Stimulated activated naive CD4-positive, alpha-beta T cell (primary cell): ENCODE data around the gene RNASE4.

Source experiments
- DNase-seq, 6 experiments: peaks; one replicate each; lab custom pipeline; 2025; lab: John Stamatoyannopoulos, UW

RNASE4 gene

DNA sequence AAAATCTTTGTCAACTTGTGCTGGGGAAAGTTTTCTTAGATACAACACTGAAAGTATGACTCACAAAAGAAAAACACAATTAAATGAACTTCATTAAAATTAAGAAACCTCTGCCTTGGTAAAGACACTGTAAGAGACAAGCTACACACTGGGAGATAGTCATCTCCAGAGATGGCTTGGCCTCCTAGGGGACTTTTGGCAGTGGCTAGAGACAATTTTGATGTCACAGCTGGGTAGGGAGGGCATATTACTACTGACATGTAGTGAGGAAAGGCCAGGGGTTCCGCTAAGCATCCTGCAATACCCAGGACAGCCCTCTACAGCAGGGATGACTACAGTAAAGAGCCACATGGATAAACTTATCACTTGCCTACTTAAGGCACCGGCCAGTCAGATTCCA is 8.7 kb upstream of the RNASE4 start:
- DNase-seq: no peak

DNA sequence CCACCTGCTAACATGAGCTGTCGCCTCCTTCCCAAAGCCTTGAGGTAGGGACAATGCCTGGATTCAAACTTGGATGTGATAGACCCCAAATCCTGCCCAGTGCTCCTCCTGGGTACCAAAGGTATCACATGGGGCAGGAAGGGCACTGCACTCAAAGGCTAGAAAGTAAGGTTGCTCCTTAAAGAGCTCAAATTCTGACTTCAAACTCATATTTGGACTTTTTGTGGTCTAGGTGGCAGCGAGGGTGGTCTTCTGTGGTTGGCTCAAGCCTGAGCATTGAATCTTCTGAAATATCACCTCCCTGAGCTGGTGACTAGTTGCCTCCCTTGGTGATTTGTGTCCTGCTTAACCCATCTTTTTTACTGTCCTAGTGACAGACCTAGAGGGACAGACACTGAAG is 8.3 kb upstream of the RNASE4 start:
- DNase-seq: no peak

DNA sequence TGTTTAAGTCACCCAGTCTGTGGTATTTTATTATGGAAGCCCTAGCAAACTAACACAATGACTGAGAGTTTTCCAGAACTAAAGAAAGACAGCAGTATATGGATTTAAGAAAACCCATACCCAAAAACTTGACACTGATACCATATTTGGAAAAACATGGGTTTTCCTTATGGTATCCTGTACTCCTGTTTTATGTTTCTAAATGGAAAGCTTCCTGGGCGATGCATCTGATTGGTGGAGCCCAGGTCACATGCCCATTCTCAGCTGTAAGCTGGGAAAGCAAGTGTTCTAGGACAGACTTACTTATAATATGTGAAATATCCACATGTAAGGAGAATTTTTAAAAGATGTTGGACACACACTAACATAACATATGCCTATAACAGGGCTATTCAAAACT is 4.5 kb upstream of the RNASE4 start:
- DNase-seq: peak in 1 of 6 experiments; percentile 7

DNA sequence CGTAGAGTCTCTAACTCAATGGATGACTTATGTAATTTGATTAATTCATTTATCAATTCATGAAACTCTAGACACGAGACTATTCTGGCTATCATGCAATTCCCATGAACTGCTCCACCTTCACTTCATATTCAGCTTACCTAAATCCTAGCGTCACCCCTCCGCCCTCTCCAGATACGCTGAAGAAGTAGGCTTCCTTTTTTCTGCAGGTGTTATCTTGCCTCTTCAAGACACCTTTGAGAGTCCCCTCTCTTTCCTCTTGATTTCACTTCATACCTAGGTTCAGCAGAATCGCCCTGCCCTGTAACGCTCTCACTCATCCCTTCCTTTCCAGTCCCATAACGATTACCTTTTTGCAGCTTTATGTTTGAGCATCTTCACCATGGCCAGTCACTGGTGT is 4.0 kb upstream of the RNASE4 start:
- no peak for DNase-seq

DNA sequence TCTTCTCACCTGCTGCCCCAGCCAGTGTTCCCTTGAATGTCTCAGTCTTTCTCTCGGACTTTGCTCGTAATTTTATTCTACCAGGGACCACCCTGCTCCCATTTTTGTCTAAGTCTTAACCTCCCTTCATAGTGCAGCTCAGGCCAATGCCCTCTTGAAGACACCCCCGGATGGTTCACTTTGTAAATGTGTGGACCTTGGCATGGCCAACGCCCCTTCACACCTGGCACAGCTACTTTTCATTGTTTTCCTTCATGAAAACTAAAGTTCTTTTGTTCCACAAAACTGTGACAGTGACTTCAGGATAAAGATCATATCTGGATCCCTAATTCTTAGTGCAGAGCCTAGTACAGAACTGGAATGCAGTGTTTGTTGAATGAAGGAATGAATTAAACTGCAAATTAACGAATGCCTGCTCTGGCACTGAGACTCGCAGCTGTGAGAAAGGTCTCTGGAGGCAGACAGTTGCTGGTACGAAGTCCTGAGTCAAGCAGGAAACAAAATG is 3.5 kb upstream of the RNASE4 start:
- DNase-seq: peak in 1 of 6 experiments; percentile 33

DNA sequence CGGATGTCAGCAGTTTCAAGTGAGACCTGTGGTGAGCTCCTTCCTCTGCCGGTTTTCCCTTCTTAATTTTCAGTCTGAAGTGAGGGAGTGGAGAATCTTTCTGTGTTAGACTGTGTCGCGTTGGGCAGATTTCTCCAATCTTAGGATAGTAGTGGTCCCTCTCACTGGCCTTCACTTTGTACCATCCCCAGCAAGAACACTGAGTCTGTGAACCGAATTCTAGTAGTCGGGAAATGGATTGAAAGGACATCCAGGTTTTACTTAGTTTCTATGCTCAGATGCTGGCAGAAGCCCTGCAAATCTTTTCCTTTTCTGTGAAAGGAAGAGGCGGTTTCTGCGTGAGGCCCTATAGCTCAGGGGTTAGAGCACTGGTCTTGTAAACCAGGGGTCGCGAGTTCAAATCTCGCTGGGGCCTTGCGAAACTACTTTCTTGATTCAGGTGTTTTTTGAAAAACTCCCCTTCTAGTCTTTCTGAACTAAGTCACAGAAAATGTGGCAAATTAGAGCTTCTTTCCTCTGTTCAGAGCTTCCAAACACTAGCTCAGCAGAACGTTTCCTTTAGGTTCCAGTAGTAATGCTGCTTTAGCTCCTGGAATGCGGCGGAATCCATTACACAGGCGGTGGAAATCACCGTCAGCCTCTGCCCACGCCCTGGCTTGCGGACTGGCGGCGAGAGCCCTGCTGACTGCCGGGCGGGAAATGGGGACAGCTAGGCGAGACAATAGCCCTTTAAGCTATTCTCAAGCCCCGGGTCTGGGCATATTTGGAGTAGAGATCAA is 2.8 kb upstream of the RNASE4 start:
- DNase-seq: peak; percentile 75 to 92 (median 83)

DNA sequence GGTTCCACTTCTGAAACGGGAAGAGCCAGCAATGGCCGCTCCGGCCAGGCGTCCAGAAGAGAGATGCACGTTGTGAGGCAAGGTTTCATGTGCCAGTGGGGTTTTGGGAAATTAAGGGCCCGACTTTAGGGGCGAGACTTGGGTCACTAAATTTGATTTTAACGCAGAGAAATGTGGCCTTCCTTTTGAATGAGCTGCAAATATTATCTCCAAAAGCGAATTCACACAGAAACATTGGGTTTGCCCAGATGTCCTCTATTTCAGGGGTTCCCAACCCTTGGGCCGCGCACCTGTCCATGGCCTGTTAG is 2.3 kb upstream of the RNASE4 start:
- peak in 1 of 6 experiments; percentile 46 for DNase-seq

DNA sequence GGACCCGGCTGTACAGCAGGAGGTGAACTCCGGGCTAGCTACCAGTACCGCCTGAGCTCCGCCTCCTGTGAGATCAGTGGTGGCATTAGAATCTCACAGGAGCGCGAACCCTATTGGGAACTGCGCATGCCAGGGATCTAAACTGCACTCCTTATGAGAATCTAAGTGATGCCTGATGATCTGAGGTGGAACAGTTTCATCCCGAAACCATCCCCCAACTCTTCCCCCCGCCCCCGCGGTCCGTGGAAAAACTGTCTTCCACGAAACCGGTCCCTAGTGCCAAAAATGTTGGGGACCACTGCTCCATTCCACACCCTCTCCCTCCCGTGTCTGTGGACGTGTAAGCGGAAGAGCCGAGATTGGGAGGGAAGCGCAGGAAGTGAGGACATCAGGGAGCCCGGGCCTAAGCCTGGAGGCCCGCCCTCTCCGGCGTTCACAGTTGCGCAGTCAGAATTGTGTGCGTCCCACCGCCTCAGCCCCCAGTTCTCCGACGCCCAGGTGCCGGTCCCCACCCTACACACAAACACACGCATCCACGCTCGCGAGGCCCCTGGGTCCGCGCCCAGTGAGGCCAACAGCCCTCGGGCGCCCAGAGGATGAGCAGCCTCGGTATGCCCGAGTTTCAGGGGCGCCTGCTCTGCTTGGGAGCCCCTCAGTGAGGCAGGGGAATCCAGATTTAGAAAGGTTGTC is 1.8 kb upstream of the RNASE4 start:
- DNase-seq: peak; percentile 71 to 91 (median 77)

DNA sequence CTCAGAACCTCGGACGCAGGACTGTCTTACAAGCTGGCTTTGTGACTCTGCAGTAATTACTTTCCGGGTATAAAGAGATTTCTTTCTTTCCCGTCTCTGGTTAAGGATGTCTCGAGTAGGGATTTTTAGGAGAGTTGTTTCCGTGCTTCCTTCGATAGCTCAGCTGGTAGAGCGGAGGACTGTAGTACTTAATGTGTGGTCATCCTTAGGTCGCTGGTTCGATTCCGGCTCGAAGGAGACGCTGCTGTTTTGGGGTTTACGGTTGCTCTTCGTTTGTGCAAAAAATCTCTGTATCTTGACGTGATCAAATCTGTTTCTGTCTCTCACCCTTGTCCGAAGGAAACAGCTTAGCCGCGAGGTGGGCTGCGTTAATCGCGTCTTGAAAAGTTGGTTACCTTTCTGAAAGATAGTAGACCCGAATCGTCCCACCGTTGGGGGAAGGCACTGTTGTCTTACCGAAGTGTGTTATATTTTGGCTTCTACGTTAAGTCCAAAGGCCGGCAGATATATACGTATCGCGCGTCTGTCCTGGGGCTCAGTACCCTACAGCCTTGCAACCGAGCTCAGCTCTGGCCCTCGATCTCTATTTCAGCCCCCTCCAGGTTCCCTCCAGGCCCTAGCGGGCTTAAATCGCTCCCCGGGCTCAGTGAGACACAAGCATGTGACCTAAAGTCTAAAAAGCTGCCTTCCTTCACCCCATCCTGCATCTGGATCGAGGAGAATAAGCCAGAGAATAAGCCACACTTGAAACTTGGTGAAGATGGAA is 1.1 kb upstream of the RNASE4 start:
- peak; percentile 58 to 91 (median 77) for DNase-seq

DNA sequence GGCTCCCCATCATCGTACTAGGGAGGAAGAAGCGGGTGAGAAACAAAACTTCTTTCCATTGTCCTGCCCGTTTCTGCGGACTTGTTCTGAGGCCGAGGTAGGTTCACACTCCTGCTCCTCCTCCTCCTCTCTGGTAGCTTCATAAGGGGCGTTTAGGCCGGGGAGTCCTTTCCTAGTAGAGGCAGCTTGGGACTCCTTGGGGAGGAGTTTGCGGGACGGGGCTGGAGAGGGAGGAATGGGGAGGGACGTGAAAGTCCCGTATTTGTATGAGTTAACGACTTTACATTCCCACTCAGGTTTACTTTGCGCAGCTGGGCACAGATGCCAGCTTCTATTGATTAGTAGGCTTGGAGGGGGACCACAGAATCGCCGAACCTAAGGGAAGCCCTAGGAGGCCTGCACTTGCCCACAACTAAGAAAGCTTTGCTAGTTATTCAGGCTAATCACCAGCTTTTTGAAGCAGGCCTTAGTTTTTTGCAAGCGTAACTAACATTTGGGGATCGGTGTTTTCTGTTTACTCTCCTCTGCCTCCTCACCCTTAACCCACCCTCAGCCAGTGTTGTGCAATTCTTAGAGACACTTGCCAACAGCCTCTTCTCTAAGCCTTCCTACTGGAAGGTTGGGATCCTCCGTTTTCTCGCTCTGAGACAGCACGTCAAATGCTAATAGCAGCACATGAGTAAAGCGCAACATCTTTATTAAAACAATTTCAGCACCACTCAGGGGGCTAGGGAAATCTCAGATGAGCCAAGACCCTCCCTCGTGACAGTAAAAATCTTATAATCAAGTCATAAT is 499 bp downstream of the RNASE4 start:
- DNase-seq: no peak

DNA sequence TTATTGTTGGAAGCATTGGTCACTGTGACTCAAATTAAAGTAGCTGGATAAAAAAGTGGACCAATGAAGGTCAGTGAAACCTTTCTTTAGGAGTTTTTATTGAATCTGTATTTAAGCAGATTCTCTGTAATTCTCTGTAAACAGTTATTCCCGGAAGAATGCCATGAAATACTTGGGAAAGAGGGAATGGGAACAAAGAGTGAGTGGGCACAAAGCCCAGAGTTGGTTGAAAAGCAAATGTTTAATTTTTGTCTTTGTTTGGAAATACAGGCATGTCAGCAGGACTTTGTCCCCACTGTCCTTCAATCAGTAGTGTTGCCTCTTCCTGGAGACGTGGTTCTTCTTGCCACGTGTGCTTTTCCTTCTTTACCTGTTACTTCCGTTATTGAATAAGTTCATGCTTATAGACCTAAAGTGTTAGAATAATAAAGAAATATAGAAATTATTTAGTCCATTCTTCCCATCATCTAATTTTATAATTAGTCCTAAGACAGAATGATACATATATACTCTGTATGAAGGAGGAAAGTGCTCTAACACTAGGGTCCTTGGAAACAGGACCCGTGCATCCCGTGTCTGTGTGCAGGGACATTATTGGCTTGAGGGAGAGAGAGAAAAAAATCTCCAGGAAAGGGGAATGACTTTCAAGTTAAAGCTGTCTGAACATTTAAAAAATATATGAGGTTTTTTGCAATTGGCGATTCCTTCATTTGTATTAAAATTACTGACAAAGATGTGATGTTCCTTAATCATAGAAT is 2.2 kb downstream of the RNASE4 start:
- DNase-seq: no peak

DNA sequence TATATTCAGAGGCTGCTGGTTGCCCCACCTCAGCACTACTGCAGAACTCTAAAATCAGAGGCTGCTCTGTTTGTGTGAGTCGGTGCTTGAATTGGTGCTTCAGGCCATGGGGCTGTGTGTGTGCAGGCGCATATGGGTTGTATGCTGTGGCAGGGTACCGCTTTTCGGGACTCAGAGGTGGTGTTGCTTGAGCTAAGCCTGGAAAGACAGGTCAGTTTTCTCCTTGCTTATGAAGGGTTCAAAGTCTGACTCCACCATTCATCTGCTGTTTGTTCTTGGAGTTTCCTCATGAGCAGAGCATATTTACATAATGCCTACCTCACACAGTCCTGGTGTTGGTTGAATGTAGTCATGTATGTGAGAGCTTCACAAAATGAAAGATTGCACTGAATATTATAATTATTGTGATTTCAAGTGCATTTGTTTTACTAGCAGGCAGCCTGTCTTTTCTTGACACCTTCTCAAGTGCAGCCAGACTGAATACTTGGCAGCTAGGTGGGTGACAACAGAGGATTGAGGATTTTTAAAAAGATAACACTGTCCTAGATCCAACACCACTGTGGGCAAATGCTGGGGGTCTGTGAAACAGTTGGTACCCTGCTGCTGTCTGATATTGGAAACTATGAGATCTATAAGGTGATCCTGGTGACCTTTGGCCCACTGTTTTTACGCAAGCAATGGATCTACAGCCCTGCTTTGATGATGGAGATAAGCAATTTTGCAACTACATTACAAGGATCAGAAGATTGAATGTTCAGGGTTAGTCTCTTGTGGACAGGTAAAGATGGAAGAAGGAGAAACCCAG is 3.2 kb downstream of the RNASE4 start:
- no peak for DNase-seq

DNA sequence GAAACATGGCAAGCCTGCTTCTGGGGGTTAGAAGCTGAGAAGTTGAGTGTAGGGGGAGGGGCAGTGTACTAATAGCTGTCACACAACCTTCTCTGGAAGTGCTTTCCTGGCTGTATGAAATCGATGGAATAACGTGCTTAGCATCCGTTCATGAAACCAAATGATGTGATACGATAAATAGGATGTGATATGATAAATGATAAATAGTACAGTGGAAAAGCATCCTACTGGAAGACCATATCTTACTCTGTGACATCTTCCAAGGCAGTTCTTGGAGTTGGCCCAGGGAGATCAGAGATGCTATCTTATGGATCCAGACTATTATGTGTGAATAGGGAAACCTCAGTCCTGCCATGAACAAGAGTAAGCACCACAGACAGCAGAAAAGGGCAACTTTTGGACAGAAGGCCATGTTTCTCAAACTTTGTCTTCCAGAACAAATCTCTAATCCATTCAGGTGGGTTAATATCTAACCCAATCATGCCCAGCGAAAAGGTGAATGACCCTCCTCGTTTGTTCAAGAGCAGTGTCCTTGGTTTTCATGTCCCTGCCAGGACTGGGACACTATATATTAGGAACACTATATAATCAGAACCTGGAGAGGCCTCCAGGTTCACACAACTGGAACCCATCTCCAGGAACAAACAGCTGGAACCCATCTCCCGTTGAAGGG is 3.9 kb downstream of the RNASE4 start, which contains the start of gene ANG:
ANG (plus strand) TSS at position 598 of the 673 bp plus-strand sequence. CDS start 4,801 bp downstream, outside the sequence.
- DNase-seq: no peak

DNA sequence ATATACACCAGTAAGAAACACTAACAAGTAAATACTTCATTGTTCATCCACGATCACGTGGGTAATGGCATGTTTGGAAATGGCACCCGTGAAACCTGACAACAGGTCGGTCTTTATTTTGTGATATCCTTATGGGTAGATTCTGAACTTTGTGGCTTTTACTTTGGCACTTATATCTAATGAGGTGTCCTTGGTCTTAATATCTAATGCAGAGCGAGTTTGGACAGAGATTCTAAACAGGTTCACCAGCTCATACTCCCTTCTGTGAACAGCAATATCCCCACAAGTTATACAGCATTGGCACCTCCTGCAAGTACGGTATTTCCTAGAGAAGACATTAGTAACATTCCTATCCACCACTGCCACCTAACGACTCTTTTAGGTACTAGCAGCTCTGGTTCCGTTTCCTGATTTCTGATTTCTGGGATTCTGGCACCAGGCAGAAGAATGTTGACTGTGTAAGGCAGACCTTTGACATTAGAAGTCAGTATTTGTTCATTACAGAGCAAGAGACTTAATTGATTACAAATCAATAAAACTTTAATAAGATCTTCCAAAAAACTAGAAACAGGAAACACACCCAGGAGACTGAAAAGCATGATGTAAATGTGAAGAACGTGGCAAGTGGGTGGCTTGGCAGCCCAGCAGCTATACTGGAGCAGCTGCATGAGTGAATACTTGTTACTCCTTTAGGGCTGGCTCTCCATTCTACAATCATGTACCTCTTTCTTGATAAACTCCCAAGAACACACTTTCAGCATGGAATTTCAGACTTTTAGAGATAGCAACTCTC is 6.7 kb downstream of the RNASE4 start:
- DNase-seq: peak in 5 of 6 experiments; percentile 18 to 75 (median 37)

DNA sequence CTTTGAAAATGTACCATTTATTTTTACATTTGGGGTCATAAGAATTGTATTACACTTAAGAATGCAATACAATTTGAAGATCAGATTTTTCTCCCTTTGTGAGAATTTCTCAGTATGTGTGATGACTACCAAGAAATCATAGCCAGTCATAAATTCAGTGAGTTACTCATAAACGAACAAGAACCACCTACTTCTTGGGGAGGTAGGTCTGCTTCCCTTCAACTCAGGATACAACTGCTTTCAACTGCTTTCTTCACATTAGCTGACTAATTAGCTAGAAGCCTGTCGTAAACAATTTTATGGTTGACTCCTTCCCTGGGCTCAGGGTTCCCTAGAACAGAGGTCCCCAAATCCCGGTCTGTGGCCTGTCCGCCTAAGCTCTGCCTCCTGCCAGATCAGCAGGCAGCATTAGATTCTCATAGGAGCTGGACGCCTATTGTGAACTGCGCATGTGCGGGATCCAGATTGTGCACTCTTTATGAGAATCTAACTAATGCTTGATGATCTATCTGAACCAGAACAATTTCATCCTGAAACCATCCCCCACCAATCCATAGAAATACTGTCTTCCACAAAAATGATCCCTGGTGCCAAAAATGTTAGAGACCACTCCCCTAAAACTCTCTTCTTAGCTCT is 7.9 kb downstream of the RNASE4 start:
- DNase-seq: no peak

DNA sequence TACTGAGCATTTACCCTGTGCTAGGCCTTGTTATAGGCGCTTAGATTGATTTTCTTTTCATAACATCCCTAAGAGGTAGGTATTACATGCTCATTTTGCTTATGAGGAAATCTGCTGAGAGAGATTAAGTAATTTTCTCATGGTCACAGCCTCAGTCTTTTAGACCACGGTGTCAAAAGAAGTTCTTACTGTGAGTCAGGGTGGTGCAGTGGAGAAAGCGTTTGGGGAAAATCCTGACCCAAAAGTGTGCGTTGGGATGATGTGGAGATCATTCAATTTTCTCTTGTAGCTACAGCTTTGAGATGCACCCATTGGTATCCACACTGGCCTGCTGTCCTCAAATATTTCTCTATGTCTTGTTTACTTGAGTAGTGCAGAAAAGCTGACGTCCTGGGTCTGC is 12.4 kb downstream of the RNASE4 start:
- no peak for DNase-seq

DNA sequence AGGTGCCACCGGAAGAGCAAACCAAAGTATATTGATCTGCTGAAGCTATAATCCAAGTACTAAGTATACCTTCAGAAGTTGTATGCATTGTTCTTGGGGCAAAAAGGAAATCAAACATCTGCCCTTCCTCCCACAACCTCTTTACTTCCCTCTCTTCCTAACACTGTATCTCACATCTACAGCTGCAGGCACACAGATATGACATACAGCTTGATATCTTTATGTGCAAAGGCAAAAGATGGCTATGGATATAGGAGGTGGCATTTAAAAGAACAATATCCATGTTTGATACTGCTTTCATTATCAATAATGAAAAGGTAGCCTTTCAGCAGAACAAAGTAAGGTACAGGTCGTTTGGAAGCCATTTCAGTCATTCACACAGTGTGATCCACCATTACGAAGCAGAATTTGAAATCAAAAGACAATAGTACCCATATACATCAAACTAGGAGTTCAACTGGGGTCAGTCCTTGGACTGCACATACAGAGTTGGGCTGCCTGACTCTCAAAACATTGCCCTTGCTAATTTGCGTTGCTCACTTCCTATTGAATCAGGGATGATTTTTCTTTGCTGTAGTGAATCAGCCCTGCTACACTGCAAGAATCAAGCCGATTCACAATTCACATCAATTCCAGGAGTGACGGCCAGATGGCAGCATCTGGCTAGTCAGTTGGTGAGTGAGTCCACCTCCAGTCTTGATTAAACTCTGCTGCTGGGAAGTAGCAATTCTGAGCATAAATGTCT is 13.1 kb downstream of the RNASE4 start:
- peak; percentile 33 to 66 (median 40) for DNase-seq

DNA sequence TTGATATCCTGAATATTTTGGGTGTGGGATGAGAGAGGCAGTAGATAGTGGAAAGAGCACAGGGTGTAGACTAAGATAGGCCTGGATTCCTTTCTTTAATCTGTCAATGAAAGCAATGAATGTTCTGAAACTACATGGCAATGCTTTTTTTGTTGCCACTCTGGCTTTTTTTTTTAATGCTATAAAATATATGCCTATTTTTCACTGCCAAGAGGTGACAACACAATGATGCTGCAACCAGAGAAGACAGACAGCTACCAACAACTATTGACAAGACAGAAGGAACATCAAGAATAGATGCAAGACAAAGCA is 13.6 kb downstream of the RNASE4 start:
- no peak for DNase-seq
